Muscle layer of colon (tissue), 2 donors: ENCODE results near the gene ZFYVE28.
"Not testable (repeated sequence)": the region's sequence is repeated elsewhere in the genome, so short reads cannot be mapped to it uniquely, and the experiment has no call there.

Source experiments
- H3K27ac ChIP-seq: one replicate; pipeline ENCODE4 v1.7.0; 2013; ENCODE audit warnings: low read depth, mild to moderate bottlenecking, low read length, moderate library complexity
- H3K27me3 ChIP-seq, 2 donors: one replicate each; pipeline ENCODE4 v1.7.0; 2013; ENCODE audit warnings: low read length in 2 of 2, mild to moderate bottlenecking in 2 of 2; ENCODE audit not compliant: insufficient read depth in 2 of 2, control insufficient read depth in 1 of 2
- H3K36me3 ChIP-seq: one replicate; pipeline ENCODE4 v1.7.0; 2013; ENCODE audit warnings: mild to moderate bottlenecking, low read length; ENCODE audit not compliant: insufficient read depth
- H3K4me1 ChIP-seq: one replicate; pipeline ENCODE4 v1.7.0; 2013; ENCODE audit warnings: mild to moderate bottlenecking, low read length; ENCODE audit not compliant: insufficient read depth
- H3K4me3 ChIP-seq, 2 donors: one replicate each; pipeline ENCODE4 v1.7.0; 2013; ENCODE audit warnings: low read length in 2 of 2, low read depth in 1 of 2, mild to moderate bottlenecking in 1 of 2, moderate library complexity in 1 of 2
- H3K9ac ChIP-seq: one replicate; pipeline ENCODE4 v1.7.0; 2013; ENCODE audit warnings: low read length
- H3K9me3 ChIP-seq: one replicate; pipeline ENCODE4 v1.7.0; 2013; ENCODE audit warnings: mild to moderate bottlenecking, low read length
- donor health status: abdominal sarcoma.
- donor health status: Adenocarcinoma of cecum.

The ZFYVE28 gene

GRCh38 chr4:2417765-2418649, at the start of gene ZFYVE28:
TSS of gene ZFYVE28 (minus strand) at chr4:2418645. CDS start at chr4:2418323, 322 bp downstream.
- Histone ChIP-seq H3K4me1 (peaks cover 15% of the 10 kb centered on the region), H3K27me3 (peaks cover 43 to 65% of the 10 kb centered on the region in 2 donors), H3K27ac (no peak within 1 kb of the TSS), H3K4me3 (peak within 1 kb of the TSS; percentile 52 to 61), H3K9ac (no peak within 1 kb of the TSS), H3K9me3 (no peaks in the 10 kb centered on the region), H3K36me3 (no peaks in the 10 kb centered on the region)

DNA sequence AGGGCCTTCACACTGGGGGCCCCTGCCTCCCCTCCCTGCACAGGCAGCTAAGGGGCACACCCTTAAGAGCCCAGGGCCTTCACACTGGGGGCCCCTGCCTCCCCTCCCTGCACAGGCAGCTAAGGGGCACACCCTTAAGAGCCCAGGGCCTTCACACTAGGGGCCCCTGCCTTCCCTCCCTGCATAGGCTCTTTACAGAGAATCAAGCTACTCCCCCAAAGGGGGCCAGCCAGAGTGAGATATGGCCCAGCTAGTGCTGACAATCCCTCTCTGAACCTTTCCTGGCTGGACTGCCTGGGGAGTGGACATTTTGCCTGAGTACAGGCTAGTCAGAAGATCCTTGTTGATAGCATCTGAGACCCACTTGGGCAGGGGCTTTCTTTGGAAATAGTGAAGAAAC, 47.1 kb upstream of the ZFYVE28 start:
- not testable (repeated sequence) for H3K9me3 ChIP-seq, H3K27me3 ChIP-seq, H3K27ac ChIP-seq, H3K9ac ChIP-seq, H3K4me3 ChIP-seq, H3K36me3 ChIP-seq
- peaks cover 14% of the 10 kb centered on the region for H3K4me1 ChIP-seq

DNA sequence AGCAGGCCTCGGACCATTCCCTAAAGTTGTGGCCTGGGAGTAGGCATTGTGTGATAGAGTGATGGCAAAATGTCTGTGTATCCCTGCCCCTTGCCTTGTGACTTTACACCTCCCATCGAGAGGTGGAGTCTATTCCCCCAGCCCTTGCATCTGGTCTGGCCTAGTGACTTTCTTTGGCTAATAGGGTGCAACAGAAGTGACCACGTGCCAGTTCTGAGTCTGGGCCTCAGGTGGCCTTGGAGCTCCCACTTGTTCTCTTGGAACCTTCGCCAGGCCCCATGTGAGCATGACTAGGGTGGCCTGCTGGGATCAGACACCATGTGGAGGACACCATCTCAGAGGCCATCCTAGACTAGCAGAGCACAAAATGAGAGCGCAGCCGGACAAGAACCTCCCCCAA, 46.6 kb upstream of the ZFYVE28 start:
- Histone ChIP-seq H3K9ac (no peak overlapping the region), H3K4me1 (peaks cover 9% of the 10 kb centered on the region), H3K27ac (no peak overlapping the region), H3K9me3 (no peaks in the 10 kb centered on the region), H3K4me3 (no peak overlapping the region), H3K27me3 (no peaks in the 10 kb centered on the region), H3K36me3 (no peaks in the 10 kb centered on the region)

DNA sequence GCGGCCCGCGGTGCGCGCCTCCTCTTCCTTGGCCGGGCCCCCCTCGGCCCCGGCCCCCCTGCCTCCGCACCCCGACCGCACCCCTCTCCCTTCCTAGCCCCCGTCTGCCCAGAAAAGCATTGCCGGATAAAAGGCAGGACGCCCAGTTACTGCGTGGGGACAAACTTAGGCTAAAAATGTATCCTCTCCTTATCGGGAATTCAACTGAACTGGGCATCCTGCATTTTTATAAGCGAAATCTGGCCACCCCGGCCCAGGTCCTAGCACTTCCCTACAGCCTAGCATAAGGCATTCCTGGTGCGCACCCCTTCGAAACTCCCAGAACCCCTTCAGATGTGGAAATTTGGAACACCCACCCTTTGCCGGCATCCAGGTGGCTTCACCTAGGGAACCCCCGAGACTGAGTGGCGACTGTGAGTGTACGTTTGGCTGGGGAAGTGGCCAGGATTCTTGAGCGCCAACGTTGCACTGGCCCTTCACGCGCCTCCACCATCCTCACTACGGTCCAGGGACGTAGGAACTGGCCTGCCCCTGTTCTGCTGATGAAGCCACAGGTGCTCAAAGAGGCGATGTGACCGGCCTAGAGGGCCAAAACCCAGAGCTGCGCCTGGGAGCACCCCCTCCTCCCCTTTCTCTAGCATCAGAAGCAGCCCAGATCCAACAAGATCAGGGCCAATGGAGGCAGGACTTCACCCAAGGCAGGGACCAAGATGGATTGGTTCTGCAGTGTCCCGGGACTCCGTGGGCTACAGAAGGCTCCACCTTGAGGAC, 44.7 kb upstream of the ZFYVE28 start:
- H3K36me3 ChIP-seq = no peaks in the 10 kb centered on the region
- H3K4me1 ChIP-seq = peaks cover 6% of the 10 kb centered on the region
- no peaks in the 10 kb centered on the region for H3K9me3 ChIP-seq
- no peak overlapping the region for H3K9ac ChIP-seq
- peak overlapping the region; percentile 38 to 56 for H3K4me3 ChIP-seq
- no peak overlapping the region for H3K27ac ChIP-seq
- peaks cover 0 to 8% of the 10 kb centered on the region in 2 donors for H3K27me3 ChIP-seq

- Histone ChIP-seq H3K4me3 (peak overlapping the region; percentile 38 to 56), H3K27ac (peak overlapping the region; percentile 34), H3K4me1 (no peaks in the 10 kb centered on the region), H3K9me3 (no peaks in the 10 kb centered on the region), H3K9ac (no peak overlapping the region), H3K27me3 (peaks cover 0 to 13% of the 10 kb centered on the region in 2 donors), H3K36me3 (no peaks in the 10 kb centered on the region)
Measured at GRCh38 chr4:2462218-2462991, 44.0 kb upstream of the ZFYVE28 start.

GRCh38 chr4:2461246-2461960, 43.0 kb upstream of the ZFYVE28 start:
- H3K4me3 ChIP-seq = no peak overlapping the region
- no peaks in the 10 kb centered on the region for H3K4me1 ChIP-seq
- H3K9ac ChIP-seq = no peak overlapping the region
- no peak overlapping the region for H3K27ac ChIP-seq
- no peaks in the 10 kb centered on the region for H3K36me3 ChIP-seq
- peaks cover 0 to 13% of the 10 kb centered on the region in 2 donors for H3K27me3 ChIP-seq
- H3K9me3 ChIP-seq = no peaks in the 10 kb centered on the region

DNA sequence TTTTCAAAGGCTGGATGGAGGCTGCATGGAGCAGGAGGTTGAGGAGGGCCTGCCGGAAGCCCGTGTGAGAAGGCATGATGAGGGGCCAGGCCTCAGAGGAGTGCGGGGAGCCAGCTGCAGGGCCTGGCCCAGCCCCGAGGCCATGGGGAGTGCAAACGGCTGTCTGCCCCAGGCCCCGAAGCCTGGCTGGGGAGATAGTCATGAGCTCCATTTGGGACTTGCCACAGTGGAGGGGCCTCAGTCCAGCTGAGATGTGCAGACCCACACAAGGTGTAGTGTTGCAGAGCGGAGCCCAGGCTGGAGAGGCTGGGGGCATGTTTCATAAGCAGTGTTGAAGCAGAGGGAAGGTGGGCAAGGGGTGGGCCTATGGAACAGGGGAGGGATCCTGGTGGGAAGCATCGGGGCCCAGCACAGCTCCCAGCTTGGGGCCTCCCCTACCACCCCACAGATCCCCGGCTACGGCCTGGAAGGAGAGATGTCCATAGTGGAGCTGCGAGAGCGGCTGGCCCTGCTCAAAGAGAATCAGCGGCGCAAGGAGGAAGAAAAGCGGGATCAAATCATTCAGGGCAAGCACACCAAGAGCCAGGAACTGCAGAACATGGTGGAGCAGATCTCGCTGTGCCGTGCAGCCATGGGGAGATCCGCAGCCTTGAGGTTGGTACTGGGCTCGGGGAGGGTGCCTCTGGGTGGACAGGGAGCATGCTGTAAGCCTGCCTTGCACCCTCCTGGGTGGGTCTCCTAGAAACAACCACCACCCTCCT, 41.3 kb upstream of the ZFYVE28 start:
- H3K4me1 ChIP-seq = no peaks in the 10 kb centered on the region
- no peak overlapping the region for H3K27ac ChIP-seq
- no peaks in the 10 kb centered on the region for H3K9me3 ChIP-seq
- H3K27me3 ChIP-seq = peaks cover 0 to 13% of the 10 kb centered on the region in 2 donors
- no peaks in the 10 kb centered on the region for H3K36me3 ChIP-seq
- no peak overlapping the region for H3K4me3 ChIP-seq
- H3K9ac ChIP-seq = no peak overlapping the region

GRCh38 chr4:2458546-2459491, 40.4 kb upstream of the ZFYVE28 start:
- no peak overlapping the region for H3K4me3 ChIP-seq
- H3K9me3 ChIP-seq = no peaks in the 10 kb centered on the region
- no peak overlapping the region for H3K9ac ChIP-seq
- no peaks in the 10 kb centered on the region for H3K36me3 ChIP-seq
- H3K4me1 ChIP-seq = no peaks in the 10 kb centered on the region
- H3K27me3 ChIP-seq = peaks cover 0 to 13% of the 10 kb centered on the region in 2 donors
- no peak overlapping the region for H3K27ac ChIP-seq

DNA sequence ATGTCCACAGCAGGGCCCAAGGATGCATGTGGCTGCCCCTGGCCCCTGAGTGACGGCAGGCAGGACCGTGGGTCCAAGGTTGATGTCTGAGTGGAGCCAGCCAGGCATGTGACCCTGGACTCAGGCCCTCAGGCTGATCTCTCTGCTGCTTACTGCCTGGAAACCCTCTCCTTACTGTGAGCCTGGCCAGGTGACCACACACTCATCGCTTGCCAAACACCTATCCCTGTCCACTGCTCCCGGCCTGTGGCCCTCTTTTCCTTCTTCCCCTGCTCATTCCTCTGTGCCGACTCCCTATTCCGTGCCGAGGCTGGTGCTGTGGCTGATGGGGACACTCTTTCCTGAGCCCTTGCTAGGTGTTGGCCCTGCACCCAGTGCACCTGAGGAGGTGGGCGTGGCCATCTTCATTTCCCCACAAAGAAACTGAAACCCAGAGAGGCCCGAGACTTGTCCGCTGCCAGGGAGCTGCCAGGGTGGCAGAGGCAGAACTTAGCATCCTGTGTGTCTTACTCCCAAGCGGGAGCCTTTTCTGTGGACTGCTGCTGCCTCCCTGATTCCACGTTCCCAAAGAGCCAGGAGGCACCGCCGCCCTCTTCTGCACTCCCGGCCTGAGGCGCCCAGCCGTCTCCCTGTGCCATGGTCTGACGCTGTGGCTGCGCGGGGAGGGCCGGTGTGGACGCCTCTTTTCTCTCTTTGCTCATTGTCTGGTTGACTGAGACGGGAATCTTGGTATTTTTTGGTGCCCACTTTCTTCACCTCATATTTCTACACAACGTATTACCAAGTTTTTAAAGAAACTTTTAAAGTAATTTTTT, 39.2 kb upstream of the ZFYVE28 start:
- Histone ChIP-seq H3K27ac (no peak overlapping the region), H3K9me3 (no peaks in the 10 kb centered on the region), H3K4me1 (no peaks in the 10 kb centered on the region), H3K9ac (no peak overlapping the region), H3K36me3 (no peaks in the 10 kb centered on the region), H3K4me3 (no peak overlapping the region), H3K27me3 (peaks cover 0 to 13% of the 10 kb centered on the region in 2 donors)
